ENCODE results near the gene AKR1C8. TPM values are rescaled to one million over a fixed set of nuclear protein-coding genes. Genes with fewer than 3 reads are reported as not detected.
A peak's percentile ranks its signal among the peaks of the same experiment; 100 is the strongest.
"Not testable (repeated sequence)": the region's sequence is repeated elsewhere in the genome, so short reads cannot be mapped to it uniquely, and the experiment has no call there.

Gene AKR1C8
- total RNA-seq, 1 donor from 2014 or later, result not detected

GRCh38 chr10:5188358-5188757 is 3.4 kb upstream of the AKR1C8 start:
- DNase-seq (ENCODE audit: low spot score, unreplicated experiment), result no peak
- Mint-ChIP-seq H3K27me3 (no peaks in the 10 kb centered on the region), H3K36me3 (ENCODE audit: insufficient read depth) (peaks cover 2% of the 10 kb centered on the region), H3K4me1 (ENCODE audit: low read depth) (peaks cover 3% of the 10 kb centered on the region), H3K4me3 (ENCODE audit: low read depth) (no peak overlapping the region), H3K9me3 (ENCODE audit: low read depth) (peaks cover 13% of the 10 kb centered on the region), H3K27ac (no peak overlapping the region)
- no peak for TF ChIP-seq CTCF (IDR thresholded peaks at IDR 0.05; ENCODE audit: unreplicated experiment)

- no peak overlapping the region for H3K4me3 Mint-ChIP-seq (ENCODE audit: low read depth)
- DNase-seq (ENCODE audit: low spot score, unreplicated experiment), result no peak
- no peak for TF ChIP-seq CTCF (IDR thresholded peaks at IDR 0.05; ENCODE audit: unreplicated experiment)
- peaks cover 15% of the 10 kb centered on the region for H3K9me3 Mint-ChIP-seq (ENCODE audit: low read depth)
- no peak overlapping the region for H3K27ac Mint-ChIP-seq
- H3K27me3 Mint-ChIP-seq, result no peaks in the 10 kb centered on the region
- H3K36me3 Mint-ChIP-seq (ENCODE audit: insufficient read depth), result peaks cover 3% of the 10 kb centered on the region
- peaks cover 4% of the 10 kb centered on the region for H3K4me1 Mint-ChIP-seq (ENCODE audit: low read depth)
Measured at GRCh38 chr10:5187867-5188266, 2.9 kb upstream of the AKR1C8 start.

GRCh38 chr10:5183923-5184322 is 1.0 kb downstream of the AKR1C8 start:
- no peak for DNase-seq (ENCODE audit: low spot score, unreplicated experiment)
- Mint-ChIP-seq H3K9me3 (ENCODE audit: low read depth) (peaks cover 10% of the 10 kb centered on the region), H3K27ac (no peak overlapping the region)

GRCh38 chr10:5180503-5180902 is 4.4 kb downstream of the AKR1C8 start:
- peak overlapping the region; percentile 52 for H3K27ac Mint-ChIP-seq
- not testable (repeated sequence) for H3K9me3 Mint-ChIP-seq (ENCODE audit: low read depth); DNase-seq (ENCODE audit: low spot score, unreplicated experiment); H3K4me1 Mint-ChIP-seq (ENCODE audit: low read depth); H3K4me3 Mint-ChIP-seq (ENCODE audit: low read depth); H3K27me3 Mint-ChIP-seq; H3K36me3 Mint-ChIP-seq (ENCODE audit: insufficient read depth)

More at GRCh38 chr10:5183923-5184322, 1.0 kb downstream of the AKR1C8 start:
- peaks cover 4% of the 10 kb centered on the region for H3K4me1 Mint-ChIP-seq (ENCODE audit: low read depth)
- no peaks in the 10 kb centered on the region for H3K27me3 Mint-ChIP-seq
- TF ChIP-seq CTCF (IDR thresholded peaks at IDR 0.05; ENCODE audit: unreplicated experiment), result no peak
- H3K4me3 Mint-ChIP-seq (ENCODE audit: low read depth), result no peak overlapping the region
- H3K36me3 Mint-ChIP-seq (ENCODE audit: insufficient read depth), result peaks cover 3% of the 10 kb centered on the region

GRCh38 chr10:5175581-5175980 is 9.4 kb downstream of the AKR1C8 start:
- not testable (repeated sequence) for H3K27ac Mint-ChIP-seq; H3K36me3 Mint-ChIP-seq (ENCODE audit: insufficient read depth)
- peaks cover 13% of the 10 kb centered on the region for H3K9me3 Mint-ChIP-seq (ENCODE audit: low read depth)

GRCh38 chr10:5168897-5169420 is 16.0 kb downstream of the AKR1C8 start:
- no peak for TF ChIP-seq CTCF (IDR thresholded peaks at IDR 0.05; ENCODE audit: unreplicated experiment)
- peaks cover 10% of the 10 kb centered on the region for H3K36me3 Mint-ChIP-seq (ENCODE audit: insufficient read depth)
- H3K4me1 Mint-ChIP-seq (ENCODE audit: low read depth), result no peaks in the 10 kb centered on the region
- no peaks in the 10 kb centered on the region for H3K27me3 Mint-ChIP-seq
- peaks cover 54% of the 10 kb centered on the region for H3K9me3 Mint-ChIP-seq (ENCODE audit: low read depth)
- H3K4me3 Mint-ChIP-seq (ENCODE audit: low read depth), result no peak overlapping the region
- no peak for DNase-seq (ENCODE audit: low spot score, unreplicated experiment)
- H3K27ac Mint-ChIP-seq, result no peak overlapping the region

More at GRCh38 chr10:5175581-5175980, 9.4 kb downstream of the AKR1C8 start:
- H3K4me1 Mint-ChIP-seq (ENCODE audit: low read depth); H3K4me3 Mint-ChIP-seq (ENCODE audit: low read depth); DNase-seq (ENCODE audit: low spot score, unreplicated experiment); H3K27me3 Mint-ChIP-seq: not testable (repeated sequence)
